ENCODE data around the gene HOXA5.

DNA sequence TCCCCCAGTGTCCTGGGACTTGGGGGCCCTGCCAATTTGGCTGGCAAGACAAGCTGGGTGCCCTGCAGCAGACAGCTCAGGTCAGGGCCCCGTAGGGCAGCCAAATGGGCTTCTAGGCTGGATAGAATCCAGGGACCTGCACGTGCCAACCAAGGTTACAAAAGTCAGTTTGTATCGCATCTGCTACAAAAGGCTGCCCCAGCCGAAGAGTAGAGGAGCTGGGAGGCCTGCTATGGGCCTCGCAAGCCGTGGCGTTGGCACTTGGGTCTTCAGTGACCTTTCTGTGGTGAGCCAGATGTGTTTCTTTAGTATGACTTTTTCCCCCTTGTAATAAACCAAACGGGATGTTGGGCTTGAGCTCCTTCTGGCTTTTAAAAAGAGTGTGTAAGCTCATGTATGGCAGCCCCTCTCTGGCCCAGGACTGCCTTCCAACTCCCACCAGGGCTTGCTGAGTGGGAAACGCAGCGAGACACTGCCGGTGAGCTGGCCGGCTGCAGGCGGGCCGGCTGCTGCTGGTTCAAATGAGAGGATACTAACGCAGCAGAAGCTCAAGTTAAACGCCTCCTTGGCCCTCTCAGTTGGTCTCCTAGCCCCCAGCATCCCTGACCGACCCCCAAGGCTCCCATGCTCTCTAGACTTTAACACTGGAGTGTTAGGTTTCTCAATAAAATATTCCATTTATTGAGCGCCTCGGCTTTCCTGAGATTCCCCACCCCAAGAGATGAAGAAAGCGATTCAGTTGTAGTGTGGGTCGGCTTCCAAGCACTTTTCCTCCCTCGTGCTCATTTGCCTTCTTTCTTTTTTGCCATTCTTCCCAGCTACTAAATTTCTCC, 33.7 kb upstream of the HOXA5 start:
- no peak for TF ChIP-seq GATA2 (IDR thresholded peaks at IDR 0.05; ENCODE audit: low read depth, low read length)
- no peak for TF ChIP-seq GATA3 (IDR thresholded peaks at IDR 0.05; ENCODE audit: low read depth, low read length)

All from SH-SY5Y (cell line).